IPS DF 6.9 (cell line): ENCODE measurements around the gene USP35.

Source experiments
- DNase-seq: peaks from one replicate; pipeline ENCODE4 v3.0.0-alpha.2; 2013; ENCODE audit warnings: low read depth, low spot score
- H3K27ac ChIP-seq: one replicate; pipeline ENCODE4 v1.5.1; 2013; ENCODE audit warnings: low read length, control low read depth
- H3K27me3 ChIP-seq: 2 replicates; pipeline ENCODE4 v1.6.1; 2013; ENCODE audit warnings: mild to moderate bottlenecking, low read length; ENCODE audit not compliant: control insufficient read depth, insufficient read depth
- H3K36me3 ChIP-seq: 2 replicates; pipeline ENCODE4 v1.6.1; 2013; ENCODE audit warnings: low read length; ENCODE audit not compliant: control insufficient read depth, insufficient read depth
- H3K4me1 ChIP-seq: 2 replicates; pipeline ENCODE4 v1.6.1; 2013; ENCODE audit warnings: low read length; ENCODE audit not compliant: control insufficient read depth, insufficient read depth
- H3K4me3 ChIP-seq: 2 replicates; pipeline ENCODE4 v1.5.1; 2013; ENCODE audit warnings: mild to moderate bottlenecking, low read length
- H3K9me3 ChIP-seq: 2 replicates; pipeline ENCODE4 v1.6.1; 2013; ENCODE audit warnings: low read length, inconsistent platforms; ENCODE audit not compliant: control insufficient read depth, insufficient read depth
- WGBS: extraction: QIAGEN DNeasy Blood & Tissue Kit; methylation state at CpG from one replicate; pipeline ENCODE4 v1.1.7; 2013; ENCODE audit warnings: mixed read lengths, missing lambda C conversion rate; ENCODE audit not compliant: insufficient read length, insufficient coverage; 5-methylcytosine and 5-hydroxymethylcytosine counted together

The USP35 gene

DNA sequence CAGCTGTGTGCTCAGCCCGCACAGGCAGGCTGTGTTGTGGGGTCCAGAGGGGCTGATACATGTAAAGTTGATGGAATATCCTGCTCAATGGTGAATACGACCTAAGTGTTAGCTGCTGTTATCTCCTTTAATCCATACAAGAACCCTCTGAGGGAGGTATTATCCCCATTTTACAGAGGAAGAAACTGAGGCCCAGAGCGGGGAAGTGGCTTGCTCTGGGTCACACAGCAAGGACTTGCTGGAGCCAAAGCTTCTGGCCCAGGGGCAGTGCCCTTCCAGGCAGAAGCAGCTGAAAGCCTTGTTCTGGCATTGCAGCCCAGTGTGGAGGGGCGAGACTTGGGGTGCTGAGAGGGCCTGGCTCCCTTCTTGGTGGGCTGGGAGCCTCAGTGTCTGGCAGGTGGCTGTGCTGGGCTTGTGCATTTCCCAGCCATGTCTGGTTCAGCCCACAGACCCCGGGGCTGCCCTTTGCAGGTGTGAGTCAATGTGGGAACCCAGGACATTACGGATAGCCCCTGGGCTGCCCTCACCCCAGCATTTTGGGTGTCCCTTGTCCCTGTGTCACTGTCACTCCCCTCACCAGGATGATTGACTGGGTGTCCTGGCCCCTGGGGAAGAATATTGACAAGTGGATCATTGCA lies 10.4 kb downstream of the USP35 start:
- H3K4me3 ChIP-seq: no peak overlapping the region
- H3K4me1 ChIP-seq: no peaks in the 10 kb centered on the region
- WGBS: no CpG with 5 or more reads among the region's 6 CpGs
- no peaks in the 10 kb centered on the region; the same call in 1 of the 2 replicates for H3K36me3 ChIP-seq
- no peak for DNase-seq
- no peaks in the 10 kb centered on the region for H3K27me3 ChIP-seq
- no peaks in the 10 kb centered on the region for H3K9me3 ChIP-seq
- H3K27ac ChIP-seq: no peak overlapping the region

DNA sequence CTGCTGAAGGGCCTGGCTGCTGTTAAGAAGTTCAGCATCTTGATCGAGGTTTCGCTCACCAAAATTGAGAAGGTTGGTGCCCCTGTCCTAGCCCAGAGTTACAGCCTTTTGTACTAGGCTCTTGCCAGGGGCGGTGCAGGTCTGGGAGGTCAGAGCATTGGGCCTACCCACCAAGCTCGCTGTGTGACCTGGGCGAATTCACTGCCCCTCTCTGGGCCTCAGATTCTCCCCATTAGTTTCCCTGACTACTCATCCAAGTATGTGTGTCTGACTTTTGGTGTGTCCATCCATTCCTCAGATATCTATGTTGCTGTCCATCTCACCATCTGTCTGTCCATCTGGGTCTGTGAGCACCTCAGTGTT lies 10.9 kb downstream of the USP35 start:
- no peaks in the 10 kb centered on the region for H3K27me3 ChIP-seq
- H3K36me3 ChIP-seq: no peaks in the 10 kb centered on the region; the same call in 1 of the 2 replicates
- WGBS: no CpG with 5 or more reads among the region's 5 CpGs
- no peak for DNase-seq
- no peak overlapping the region for H3K27ac ChIP-seq
- no peaks in the 10 kb centered on the region for H3K4me1 ChIP-seq
- no peaks in the 10 kb centered on the region for H3K9me3 ChIP-seq
- H3K4me3 ChIP-seq: no peak overlapping the region

DNA sequence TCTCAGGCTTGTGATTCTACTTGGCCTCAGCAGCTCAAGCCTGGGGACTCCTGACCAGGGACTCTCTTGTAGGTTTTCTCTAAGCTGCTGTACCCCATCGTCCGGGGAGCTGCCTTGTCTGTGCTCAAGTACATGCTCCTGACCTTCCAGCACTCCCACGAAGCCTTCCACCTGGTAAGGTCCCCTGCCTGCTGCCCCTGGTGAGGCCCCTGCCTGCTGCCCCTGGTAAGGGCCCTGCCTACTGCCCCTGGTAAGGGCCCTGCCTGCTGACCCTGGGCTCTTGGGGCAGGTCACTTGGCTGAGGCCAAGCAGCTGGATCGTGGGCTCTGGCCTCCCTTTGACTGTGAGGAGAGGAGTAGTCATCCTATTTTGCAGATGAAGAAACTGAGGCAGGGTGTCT lies 11.3 kb downstream of the USP35 start:
- Histone ChIP-seq H3K9me3 (no peaks in the 10 kb centered on the region), H3K27me3 (no peaks in the 10 kb centered on the region), H3K27ac (no peak overlapping the region), H3K4me3 (no peak overlapping the region), H3K4me1 (no peaks in the 10 kb centered on the region), H3K36me3 (no peaks in the 10 kb centered on the region; the same call in 1 of the 2 replicates)
- DNase-seq: no peak
- no CpG with 5 or more reads among the region's 4 CpGs for WGBS

DNA sequence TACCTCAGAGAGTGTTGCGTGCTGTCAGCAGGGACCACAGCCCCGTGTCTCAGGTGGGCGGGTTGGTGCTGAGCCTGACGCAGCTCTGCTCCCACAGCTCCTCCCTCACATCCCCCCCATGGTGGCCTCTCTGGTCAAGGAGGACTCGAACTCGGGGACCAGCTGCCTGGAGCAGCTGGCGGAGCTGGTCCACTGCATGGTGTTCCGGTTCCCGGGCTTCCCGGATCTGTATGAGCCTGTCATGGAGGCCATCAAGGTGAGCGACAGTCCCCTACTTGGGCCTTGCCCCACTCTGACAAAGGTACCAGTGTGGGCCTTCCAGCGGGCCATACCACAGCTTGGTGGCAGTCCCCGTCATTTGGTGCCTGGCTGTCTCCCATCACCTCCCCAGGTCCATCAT lies 11.8 kb downstream of the USP35 start:
- Histone ChIP-seq H3K27me3 (no peaks in the 10 kb centered on the region), H3K9me3 (no peaks in the 10 kb centered on the region), H3K27ac (no peak overlapping the region), H3K4me3 (no peak overlapping the region), H3K36me3 (no peaks in the 10 kb centered on the region; the same call in 1 of the 2 replicates), H3K4me1 (no peaks in the 10 kb centered on the region)
- no peak for DNase-seq
- WGBS: no CpG with 5 or more reads among the region's 13 CpGs

DNA sequence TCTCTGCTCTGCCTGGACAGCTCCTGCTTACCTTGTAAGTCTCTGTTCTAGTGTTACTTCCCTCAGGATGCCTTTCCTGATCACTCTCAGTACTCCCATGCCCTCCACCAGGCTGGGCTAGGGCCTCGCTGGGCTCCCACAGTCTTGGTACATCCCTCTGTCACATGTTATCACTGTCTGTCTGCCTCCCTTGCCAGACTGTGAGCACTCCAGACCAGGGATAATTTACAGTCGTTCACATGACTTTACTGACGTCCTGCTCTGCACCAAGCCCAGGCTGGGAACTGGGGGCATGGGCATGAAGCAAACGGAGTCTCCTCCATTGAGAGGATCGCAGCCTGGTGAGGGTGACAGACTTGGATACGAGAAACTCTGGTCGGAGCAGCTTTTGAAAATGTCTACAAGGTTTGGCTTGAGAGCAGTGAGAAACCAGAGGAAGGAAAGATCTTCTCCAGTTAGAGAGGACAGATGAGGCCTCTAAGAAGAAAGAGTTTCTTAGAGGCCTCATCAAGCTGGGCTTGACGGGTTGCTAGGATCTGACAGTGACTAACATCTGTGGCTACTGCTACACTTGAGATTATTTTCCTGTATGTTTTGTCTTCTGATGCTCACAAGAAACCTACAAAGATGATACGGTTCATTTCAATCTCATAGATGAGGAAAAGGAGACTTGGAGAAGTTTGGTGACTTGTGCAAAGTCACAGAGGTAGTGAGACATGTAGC lies 12.5 kb downstream of the USP35 start:
- no peaks in the 10 kb centered on the region for H3K27me3 ChIP-seq
- H3K9me3 ChIP-seq: no peaks in the 10 kb centered on the region
- H3K36me3 ChIP-seq: no peaks in the 10 kb centered on the region; the same call in 1 of the 2 replicates
- H3K4me3 ChIP-seq: no peak overlapping the region
- no peak overlapping the region for H3K27ac ChIP-seq
- H3K4me1 ChIP-seq: no peaks in the 10 kb centered on the region
- DNase-seq: no peak
- WGBS: no CpG with 5 or more reads among the region's 9 CpGs

DNA sequence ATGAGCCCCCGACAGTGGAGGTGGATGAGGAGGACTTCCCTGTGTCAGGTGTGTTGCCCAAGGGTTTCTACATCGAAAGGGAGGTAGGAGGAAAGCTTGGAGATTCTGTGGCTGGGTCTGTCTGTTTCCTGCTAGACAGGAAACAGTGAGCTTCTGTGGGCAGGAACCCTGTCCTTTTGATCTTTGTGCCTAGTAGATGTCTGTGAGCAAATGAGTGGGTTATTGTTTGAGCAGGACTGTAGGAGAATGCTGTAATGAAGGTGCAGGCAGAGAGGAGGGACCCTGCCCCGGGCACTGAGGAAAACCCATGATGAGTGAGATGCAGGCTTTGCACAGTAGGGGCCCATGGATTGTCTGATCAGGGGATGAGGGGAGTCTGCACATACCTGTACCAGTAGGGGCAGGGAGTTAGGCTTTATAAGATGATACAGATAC lies 14.0 kb downstream of the USP35 start:
- no peak overlapping the region for H3K4me3 ChIP-seq
- no peak for DNase-seq
- no peaks in the 10 kb centered on the region for H3K27me3 ChIP-seq
- no peaks in the 10 kb centered on the region for H3K9me3 ChIP-seq
- no peaks in the 10 kb centered on the region for H3K4me1 ChIP-seq
- H3K27ac ChIP-seq: no peak overlapping the region
- no peaks in the 10 kb centered on the region for H3K36me3 ChIP-seq
- WGBS: no CpG with 5 or more reads among the region's 3 CpGs

DNA sequence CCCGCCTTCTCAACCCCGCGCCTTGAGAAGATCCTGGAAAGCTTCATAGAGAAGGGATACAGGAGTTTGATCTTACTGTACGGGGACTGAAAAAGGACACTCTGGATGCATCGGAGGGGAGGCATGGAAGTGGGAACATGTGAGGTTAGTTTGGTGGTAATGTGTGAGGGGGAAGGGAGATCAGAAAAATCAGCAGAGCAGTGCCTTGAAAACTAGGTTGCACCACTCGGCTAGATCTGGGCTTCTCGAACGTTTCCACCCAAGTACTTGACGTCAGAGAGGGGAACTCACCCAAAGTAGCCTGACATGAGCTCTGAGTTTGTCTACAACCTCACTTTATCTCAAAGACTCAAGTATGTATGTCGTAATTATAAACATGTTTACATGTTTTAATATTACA lies 14.5 kb downstream of the USP35 start:
- Histone ChIP-seq H3K4me3 (no peak overlapping the region), H3K27me3 (no peaks in the 10 kb centered on the region), H3K27ac (no peak overlapping the region), H3K36me3 (no peaks in the 10 kb centered on the region), H3K9me3 (no peaks in the 10 kb centered on the region), H3K4me1 (no peaks in the 10 kb centered on the region)
- DNase-seq: no peak
- no CpG with 5 or more reads among the region's 10 CpGs for WGBS

GRCh38 chr11:78205256-78205655 lies 16.5 kb downstream of the USP35 start:
- Histone ChIP-seq H3K9me3 (no peaks in the 10 kb centered on the region), H3K4me1 (no peaks in the 10 kb centered on the region), H3K4me3 (no peak overlapping the region), H3K27me3 (no peaks in the 10 kb centered on the region), H3K27ac (no peak overlapping the region), H3K36me3 (0 out of 2 replicates have a peak, but pooled peaks cover 3% of the 10 kb centered on the region)
- no CpG with 5 or more reads among the region's 4 CpGs for WGBS
- DNase-seq: no peak

DNA sequence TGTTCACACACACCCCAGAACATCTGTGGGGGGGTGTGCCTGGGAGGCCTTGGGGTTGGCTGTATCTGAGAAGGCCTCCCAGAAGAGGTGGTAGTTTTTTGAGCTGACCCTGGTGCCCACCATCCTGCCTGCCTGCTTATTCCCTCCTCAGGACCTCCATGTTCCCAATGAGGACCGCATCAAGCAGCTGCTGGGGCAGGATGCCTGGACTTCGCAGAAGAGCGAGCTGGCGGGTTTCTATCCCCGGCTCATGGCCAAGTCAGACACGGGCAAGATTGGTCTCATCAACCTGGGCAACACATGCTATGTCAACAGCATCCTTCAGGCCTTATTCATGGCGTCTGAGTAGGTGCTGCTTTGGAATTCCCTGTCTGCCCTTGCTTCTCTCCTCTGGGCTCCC lies 17.0 kb downstream of the USP35 start:
- WGBS: no CpG with 5 or more reads among the region's 7 CpGs
- H3K9me3 ChIP-seq: no peaks in the 10 kb centered on the region
- no peak for DNase-seq
- no peaks in the 10 kb centered on the region for H3K27me3 ChIP-seq
- H3K27ac ChIP-seq: no peak overlapping the region
- H3K36me3 ChIP-seq: 0 out of 2 replicates have a peak, but pooled peaks cover 4% of the 10 kb centered on the region
- no peaks in the 10 kb centered on the region for H3K4me1 ChIP-seq
- H3K4me3 ChIP-seq: no peak overlapping the region

DNA sequence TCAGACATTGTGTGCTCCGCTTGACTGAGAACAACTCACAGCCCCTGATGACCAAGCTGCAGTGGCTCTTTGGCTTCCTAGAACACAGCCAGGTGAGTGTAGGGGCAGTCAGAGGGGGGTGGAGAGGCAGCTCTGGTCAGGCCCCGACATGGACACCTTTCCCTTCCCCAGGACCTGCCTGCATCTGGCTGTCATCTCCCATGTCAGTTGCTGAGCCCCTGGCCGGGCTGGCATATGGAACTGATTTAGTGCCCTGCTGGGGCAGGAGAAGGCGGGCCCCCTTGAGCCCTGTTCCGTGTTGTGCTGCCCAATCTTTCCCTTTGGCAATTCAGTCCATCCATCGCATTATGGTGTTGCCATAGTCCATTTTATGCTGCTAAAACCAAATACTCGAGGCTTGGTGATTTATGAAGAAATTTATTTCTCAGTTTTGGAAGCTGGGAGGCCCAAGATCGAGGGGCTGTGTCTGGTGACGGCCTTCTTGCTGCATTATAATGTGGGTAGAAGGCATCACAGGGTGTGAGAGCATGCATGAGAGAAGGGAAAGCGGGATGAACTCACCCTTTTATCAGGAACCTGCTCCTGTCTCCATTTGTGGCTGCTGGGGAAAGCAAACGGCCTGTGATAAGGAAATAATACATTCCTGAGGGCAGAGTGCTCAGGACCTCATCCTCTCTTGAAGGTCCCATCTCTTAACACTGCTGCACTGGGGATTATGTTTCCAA lies 19.0 kb downstream of the USP35 start:
- H3K27me3 ChIP-seq: no peaks in the 10 kb centered on the region
- 0 out of 2 replicates have a peak, but pooled peaks cover 4% of the 10 kb centered on the region for H3K36me3 ChIP-seq
- no peak for DNase-seq
- WGBS: no CpG with 5 or more reads among the region's 11 CpGs
- H3K4me1 ChIP-seq: no peaks in the 10 kb centered on the region
- H3K9me3 ChIP-seq: no peaks in the 10 kb centered on the region
- H3K27ac ChIP-seq: no peak overlapping the region
- H3K4me3 ChIP-seq: no peak overlapping the region
